ENCODE data around the gene RPUSD3.

DNA sequence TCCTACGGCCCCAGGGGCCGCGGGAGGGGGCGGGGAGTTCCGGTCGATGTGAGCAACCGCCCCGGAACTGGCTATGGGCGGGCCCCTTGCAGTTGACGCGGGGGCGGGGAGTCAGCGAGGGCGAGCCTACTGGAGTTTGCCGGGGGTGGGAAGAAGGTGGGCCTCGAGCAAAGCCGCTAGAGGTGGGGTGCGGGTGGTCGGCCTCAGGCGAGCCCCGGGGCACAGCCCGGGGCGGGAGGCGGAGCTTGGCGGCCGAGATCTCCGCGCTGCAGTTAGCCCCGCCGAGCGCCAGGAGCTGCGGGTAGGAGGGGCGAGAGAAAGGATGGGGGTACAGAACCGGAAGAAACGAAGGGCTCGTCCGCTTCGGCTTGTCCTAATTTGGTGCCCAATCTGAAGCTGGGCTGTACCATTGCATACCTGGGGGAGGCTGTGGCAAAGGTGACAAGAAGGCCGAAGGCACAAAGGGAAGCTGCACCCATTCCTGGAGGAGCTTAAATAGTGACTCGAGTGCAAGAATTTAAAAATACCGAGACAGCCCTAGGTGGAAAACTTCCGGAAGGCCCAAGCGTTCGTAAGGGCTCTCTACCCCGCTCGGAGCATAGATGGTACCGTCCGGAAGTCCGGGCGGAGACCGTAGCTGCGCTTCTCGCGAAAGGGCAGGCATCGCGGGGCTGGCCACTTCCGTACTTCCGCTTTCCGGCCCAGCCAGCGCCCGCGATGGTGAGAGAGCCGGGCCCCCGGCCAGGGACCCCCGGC, 51.2 kb downstream of the RPUSD3 start, which contains the start of the genes ARPC4 and TADA3:
- TF ChIP-seq, protein P1, sequence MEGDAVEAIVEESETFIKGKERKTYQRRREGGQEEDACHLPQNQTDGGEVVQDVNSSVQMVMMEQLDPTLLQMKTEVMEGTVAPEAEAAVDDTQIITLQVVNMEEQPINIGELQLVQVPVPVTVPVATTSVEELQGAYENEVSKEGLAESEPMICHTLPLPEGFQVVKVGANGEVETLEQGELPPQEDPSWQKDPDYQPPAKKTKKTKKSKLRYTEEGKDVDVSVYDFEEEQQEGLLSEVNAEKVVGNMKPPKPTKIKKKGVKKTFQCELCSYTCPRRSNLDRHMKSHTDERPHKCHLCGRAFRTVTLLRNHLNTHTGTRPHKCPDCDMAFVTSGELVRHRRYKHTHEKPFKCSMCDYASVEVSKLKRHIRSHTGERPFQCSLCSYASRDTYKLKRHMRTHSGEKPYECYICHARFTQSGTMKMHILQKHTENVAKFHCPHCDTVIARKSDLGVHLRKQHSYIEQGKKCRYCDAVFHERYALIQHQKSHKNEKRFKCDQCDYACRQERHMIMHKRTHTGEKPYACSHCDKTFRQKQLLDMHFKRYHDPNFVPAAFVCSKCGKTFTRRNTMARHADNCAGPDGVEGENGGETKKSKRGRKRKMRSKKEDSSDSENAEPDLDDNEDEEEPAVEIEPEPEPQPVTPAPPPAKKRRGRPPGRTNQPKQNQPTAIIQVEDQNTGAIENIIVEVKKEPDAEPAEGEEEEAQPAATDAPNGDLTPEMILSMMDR (IDR thresholded peaks at IDR 0.05; ENCODE audit: low read length) = no peak
- TF ChIP-seq EZH2 (IDR thresholded peaks at IDR 0.05; ENCODE audit: borderline replicate concordance, low read length) = no peak
